Stimulated activated CD4-positive, alpha-beta T cell treated with anti-CD3 and anti-CD28 coated beads, Interleukin-4, amount 100 ng/mL, for 48 hours (primary cell): Measurements from ENCODE around the gene ZXDC.

Source experiments
- DNase-seq, 2 donors: peaks; one replicate each; pipeline ENCODE4 v3.0.0-alpha.2; 2020; ENCODE audit warnings: low read depth in 2 of 2

ZXDC gene

GRCh38 chr3:126510308-126510910 lies 34.7 kb upstream of the ZXDC start:
- no peak for DNase-seq

- DNase-seq = no peak
These were observed 34.1 kb upstream of the ZXDC start for GRCh38 chr3:126509597-126510307.

GRCh38 chr3:126508564-126508964 lies 32.9 kb upstream of the ZXDC start:
- DNase-seq = no peak

- DNase-seq = no peak
These were observed 32.2 kb upstream of the ZXDC start for GRCh38 chr3:126507886-126508285.

- DNase-seq = no peak
These were observed 28.0 kb upstream of the ZXDC start for GRCh38 chr3:126503701-126504100.

GRCh38 chr3:126502656-126503055 lies 27.0 kb upstream of the ZXDC start:
- no peak for DNase-seq

GRCh38 chr3:126501736-126502135 lies 26.0 kb upstream of the ZXDC start:
- DNase-seq = no peak

GRCh38 chr3:126501054-126501453 lies 25.4 kb upstream of the ZXDC start:
- DNase-seq = no peak

GRCh38 chr3:126500016-126500415 lies 24.3 kb upstream of the ZXDC start:
- no peak for DNase-seq

GRCh38 chr3:126499401-126499800 lies 23.7 kb upstream of the ZXDC start:
- no peak for DNase-seq

- DNase-seq = no peak
These were observed 23.2 kb upstream of the ZXDC start for GRCh38 chr3:126498929-126499328.

GRCh38 chr3:126498461-126498860 lies 22.8 kb upstream of the ZXDC start:
- no peak for DNase-seq

GRCh38 chr3:126497956-126498355 lies 22.3 kb upstream of the ZXDC start:
- DNase-seq = no peak

GRCh38 chr3:126496894-126497850 lies 21.5 kb upstream of the ZXDC start:
- no peak for DNase-seq

- no peak for DNase-seq
These were observed 20.1 kb upstream of the ZXDC start for GRCh38 chr3:126495786-126496185.

- DNase-seq = no peak
These were observed 19.2 kb upstream of the ZXDC start for GRCh38 chr3:126494970-126495230.

GRCh38 chr3:126494204-126494969 lies 18.7 kb upstream of the ZXDC start:
- no peak for DNase-seq

- no peak for DNase-seq
These were observed 18.0 kb upstream of the ZXDC start for GRCh38 chr3:126493739-126494138.

- no peak for DNase-seq
These were observed 17.4 kb upstream of the ZXDC start for GRCh38 chr3:126493051-126493450.

GRCh38 chr3:126491221-126492013 lies 15.7 kb upstream of the ZXDC start:
- no peak for DNase-seq

- DNase-seq = no peak
These were observed 14.9 kb upstream of the ZXDC start for GRCh38 chr3:126490619-126491018.
